Measurements from ENCODE around the gene MEF2A. TPM values are rescaled to one million over a fixed set of nuclear protein-coding genes. Genes with fewer than 3 reads are reported as not detected.
"Not testable (repeated sequence)": the region's sequence is repeated elsewhere in the genome, so short reads cannot be mapped to it uniquely, and the experiment has no call there.

The MEF2A gene
- total RNA-seq, 2 donors from 2014 or later, result 25.1 to 68.7 TPM

- TF ChIP-seq POLR2A (IDR thresholded peaks at IDR 0.05) (no peak), CTCF (IDR thresholded peaks at IDR 0.05) (no peak)
- DNase-seq, result no peak
- Histone ChIP-seq H3K9me3 (no peaks in the 10 kb centered on the region), H3K27ac (no peak overlapping the region), H3K36me3 (replicated peaks in 1 of 2; ENCODE audit: insufficient read depth in 1 of 2, low read depth in 2 of 2) (no peaks in the 10 kb centered on the region), H3K27me3 (no peaks in the 10 kb centered on the region), H3K4me3 (no peak overlapping the region), H3K4me1 (no peaks in the 10 kb centered on the region)
- WGBS, 2 donors, result 92 to 98% methylated on average over 6 of the region's 6 CpGs
- no peak for ATAC-seq
- intact Hi-C loops (cut with DNase I), result no loop called here
Observed at GRCh38 chr15:99651023-99651807, 85.4 kb downstream of the MEF2A start.

- Histone ChIP-seq H3K9me3 (no peaks in the 10 kb centered on the region), H3K36me3 (replicated peaks in 1 of 2; ENCODE audit: insufficient read depth in 1 of 2, low read depth in 2 of 2) (no peaks in the 10 kb centered on the region), H3K27me3 (no peaks in the 10 kb centered on the region), H3K4me1 (no peaks in the 10 kb centered on the region), H3K4me3 (no peak overlapping the region), H3K27ac (no peak overlapping the region)
- 95 to 100% methylated on average over 1 of the region's 1 CpG for WGBS, 2 donors
- DNase-seq (no peak), ATAC-seq (no peak)
- intact Hi-C loops (cut with DNase I), result no loop called here
- no peak for TF ChIP-seq CTCF (IDR thresholded peaks at IDR 0.05)
- TF ChIP-seq POLR2A (IDR thresholded peaks at IDR 0.05), result no peak
Observed at GRCh38 chr15:99656205-99656604, 90.4 kb downstream of the MEF2A start.

- 82 to 94% methylated on average over 2 of the region's 2 CpGs for WGBS, 2 donors
- intact Hi-C loops (cut with DNase I), result no loop called here
- no peak for DNase-seq
- H3K27ac ChIP-seq, result no peak overlapping the region
- no peaks in the 10 kb centered on the region for H3K27me3 ChIP-seq
- no peak overlapping the region for H3K4me3 ChIP-seq
- no peaks in the 10 kb centered on the region for H3K4me1 ChIP-seq
- no peak for TF ChIP-seq POLR2A (IDR thresholded peaks at IDR 0.05)
- TF ChIP-seq CTCF (IDR thresholded peaks at IDR 0.05), result no peak
- H3K9me3 ChIP-seq, result no peaks in the 10 kb centered on the region
- ATAC-seq, result no peak
- H3K36me3 ChIP-seq (replicated peaks in 1 of 2; ENCODE audit: insufficient read depth in 1 of 2, low read depth in 2 of 2), result no peaks in the 10 kb centered on the region
Observed at GRCh38 chr15:99657996-99658395, 92.2 kb downstream of the MEF2A start.

- Histone ChIP-seq H3K36me3 (replicated peaks in 1 of 2; ENCODE audit: insufficient read depth in 1 of 2, low read depth in 2 of 2) (peaks cover 0 to 2% of the 10 kb centered on the region in 2 donors), H3K27ac (no peak overlapping the region), H3K9me3 (no peaks in the 10 kb centered on the region), H3K4me3 (no peak overlapping the region), H3K4me1 (peaks cover 6% of the 10 kb centered on the region), H3K27me3 (no peaks in the 10 kb centered on the region)
- intact Hi-C loops (cut with DNase I), result no loop called here
- WGBS, 2 donors, result 91% methylated on average over 2 of the region's 2 CpGs
- DNase-seq (no peak), ATAC-seq (no peak)
- no peak for TF ChIP-seq CTCF (IDR thresholded peaks at IDR 0.05)
- TF ChIP-seq POLR2A (IDR thresholded peaks at IDR 0.05), result no peak
Observed at GRCh38 chr15:99662903-99663302, 97.1 kb downstream of the MEF2A start.

GRCh38 chr15:99666073-99666472 is 100.3 kb downstream of the MEF2A start:
- DNase-seq; H3K27ac ChIP-seq; H3K27me3 ChIP-seq; ATAC-seq; intact Hi-C loops (cut with DNase I); H3K4me3 ChIP-seq; H3K9me3 ChIP-seq; H3K36me3 ChIP-seq (replicated peaks in 1 of 2; ENCODE audit: insufficient read depth in 1 of 2, low read depth in 2 of 2): not testable (repeated sequence)
- H3K4me1 ChIP-seq, result peaks cover 17% of the 10 kb centered on the region
- 98% methylated on average over 6 of the region's 6 CpGs for WGBS, 2 donors

Data from body of pancreas (tissue), 4 donors.